Neuronal stem cell (in vitro differentiated cells): ENCODE data around the gene MIF4GD.
A peak's percentile ranks its signal among the peaks of the same experiment; 100 is the strongest.
"Not testable (repeated sequence)": the region's sequence is repeated elsewhere in the genome, so short reads cannot be mapped to it uniquely, and the experiment has no call there.

Experiments used
- DNase-seq: peaks from one replicate; pipeline ENCODE4 v3.0.0-alpha.2; 2013; ENCODE audit warnings: low spot score
- H2AFZ ChIP-seq: one replicate; pipeline ENCODE4 v1.6.1; 2013; ENCODE audit warnings: mild to moderate bottlenecking, low read length, inconsistent platforms
- H2AK5ac ChIP-seq: 2 replicates; pipeline ENCODE4 v1.6.1; 2013; ENCODE audit warnings: low read depth, mild to moderate bottlenecking, inconsistent platforms, low read length, moderate library complexity, mixed read lengths
- H2BK120ac ChIP-seq: 2 replicates; pipeline ENCODE4 v1.6.1; 2013; ENCODE audit warnings: low read depth, mild to moderate bottlenecking, inconsistent platforms, low read length, moderate library complexity, mixed read lengths
- H2BK12ac ChIP-seq: one replicate; pipeline ENCODE4 v1.6.1; 2013; ENCODE audit warnings: low read length, inconsistent platforms
- H2BK15ac ChIP-seq: 2 replicates; pipeline ENCODE4 v1.6.1; 2013; ENCODE audit warnings: mild to moderate bottlenecking, low read length, inconsistent platforms, mixed read lengths
- H2BK5ac ChIP-seq: one replicate; pipeline ENCODE4 v1.6.1; 2013; ENCODE audit warnings: inconsistent platforms, mild to moderate bottlenecking, low read length, moderate library complexity
- H3K14ac ChIP-seq: one replicate; pipeline ENCODE4 v1.6.1; 2013; ENCODE audit warnings: low read length, inconsistent platforms
- H3K18ac ChIP-seq: 2 replicates; pipeline ENCODE4 v1.6.1; 2013; ENCODE audit warnings: low read length, inconsistent platforms
- H3K23ac ChIP-seq: 2 replicates; pipeline ENCODE4 v1.6.1; 2013; ENCODE audit warnings: low read depth, mild to moderate bottlenecking, mixed read lengths, low read length, inconsistent platforms; ENCODE audit not compliant: poor library complexity
- H3K27ac ChIP-seq: replicated peaks from 3 replicates; pipeline ENCODE4 v1.5.1; 2013; ENCODE audit warnings: low read length, inconsistent platforms
- H3K27me3 ChIP-seq, 3 experiments: 2 replicates each; pipeline ENCODE4 v1.6.1; 2013; ENCODE audit warnings: low read length in 3 of 3, mild to moderate bottlenecking in 2 of 3, inconsistent platforms in 1 of 3, low read depth in 1 of 3, mixed read lengths in 1 of 3, moderate library complexity in 1 of 3; ENCODE audit not compliant: control insufficient read depth in 3 of 3, insufficient read depth in 3 of 3
- H3K36me3 ChIP-seq, 2 donors: replicated peaks in 1 of 2; 2 replicates each; pipeline ENCODE4 v1.6.1; 2013; ENCODE audit warnings: low read length in 2 of 2; ENCODE audit not compliant: control insufficient read depth in 2 of 2, insufficient read depth in 2 of 2
- H3K4ac ChIP-seq: 2 replicates; pipeline ENCODE4 v1.6.1; 2013; ENCODE audit warnings: inconsistent platforms, mild to moderate bottlenecking, low read length, moderate library complexity
- H3K4me1 ChIP-seq, 2 donors: 1 replicate in 1 of 2; 2 replicates in 1 of 2; pipeline ENCODE4 v1.6.1; 2013; ENCODE audit warnings: low read length in 2 of 2, low read depth in 1 of 2; ENCODE audit not compliant: control insufficient read depth in 2 of 2, insufficient read depth in 1 of 2
- H3K4me2 ChIP-seq: one replicate; pipeline ENCODE4 v1.6.1; 2013; ENCODE audit warnings: mild to moderate bottlenecking, low read length, inconsistent platforms; ENCODE audit not compliant: insufficient read depth, poor library complexity, severe bottlenecking
- H3K4me3 ChIP-seq, 2 donors: 2 replicates each; pipeline ENCODE4 v1.5.1; 2013; ENCODE audit warnings: low read length in 2 of 2, mild to moderate bottlenecking in 2 of 2, inconsistent platforms in 1 of 2, moderate library complexity in 1 of 2
- H3K79me1 ChIP-seq: one replicate; pipeline ENCODE4 v1.6.1; 2013; ENCODE audit warnings: low read depth, mild to moderate bottlenecking, inconsistent platforms, low read length, moderate library complexity
- H3K9ac ChIP-seq: one replicate; pipeline ENCODE4 v1.6.1; 2013; ENCODE audit warnings: mild to moderate bottlenecking, low read depth, low read length, inconsistent platforms; ENCODE audit not compliant: poor library complexity
- H3K9me3 ChIP-seq, 2 donors: replicated peaks in 1 of 2; 2 replicates each; pipeline versions ENCODE3 to v1.6.1; 2013; ENCODE audit warnings: low read length in 2 of 2, mild to moderate bottlenecking in 2 of 2, inconsistent platforms in 1 of 2, low read depth in 1 of 2, mixed read lengths in 1 of 2, moderate library complexity in 1 of 2; ENCODE audit not compliant: control insufficient read depth in 2 of 2, insufficient read depth in 1 of 2
- H4K8ac ChIP-seq: one replicate; pipeline ENCODE4 v1.6.1; 2013; ENCODE audit warnings: low read depth, mild to moderate bottlenecking, inconsistent platforms, low read length, moderate library complexity
- H4K91ac ChIP-seq: one replicate; pipeline ENCODE4 v1.6.1; 2013; ENCODE audit warnings: low read length, low read depth, mild to moderate bottlenecking, inconsistent platforms; ENCODE audit not compliant: poor library complexity
- WGBS, 2 donors: extraction: QIAGEN DNeasy Blood & Tissue Kit; methylation state at CpG; one replicate each; pipeline ENCODE4 v1.1.7; 2013; ENCODE audit warnings: missing lambda C conversion rate in 2 of 2, mixed read lengths in 1 of 2; ENCODE audit not compliant: insufficient read length in 2 of 2, insufficient replicate concordance in 1 of 2; ENCODE audit errors: extremely low coverage in 2 of 2; 5-methylcytosine and 5-hydroxymethylcytosine counted together

The MIF4GD gene

DNA sequence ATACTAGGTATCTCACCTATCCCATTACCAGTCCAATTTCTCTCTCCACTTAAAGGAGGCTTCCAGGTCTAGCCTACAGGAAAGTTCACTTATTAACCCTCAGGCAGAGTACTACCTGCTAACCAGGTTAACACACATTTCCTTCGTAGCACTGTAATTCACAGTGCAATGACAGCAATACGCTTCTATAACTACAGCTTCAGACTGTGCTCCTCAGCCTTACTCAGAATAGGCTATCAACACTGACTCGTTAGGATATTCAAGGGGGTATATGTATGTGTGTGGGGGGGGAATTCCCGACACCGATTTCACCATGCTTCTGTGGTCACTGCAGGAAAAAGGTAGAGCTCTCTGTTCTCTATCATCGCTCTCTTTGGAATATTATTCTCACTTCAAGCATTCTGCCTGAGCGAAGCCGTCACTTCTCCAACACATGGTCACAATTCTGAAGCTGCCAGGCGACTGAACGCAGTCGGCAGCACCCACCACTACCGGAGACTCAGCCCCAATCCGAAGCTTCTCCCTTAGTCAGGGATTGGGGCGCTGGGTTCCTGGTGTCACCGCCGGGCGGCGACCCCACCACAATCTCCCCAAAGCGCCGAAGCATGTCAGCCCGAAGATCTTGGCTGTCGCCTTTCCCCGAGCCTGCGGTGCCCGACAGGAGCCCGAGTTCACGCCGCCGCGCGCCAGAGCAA, 10.2 kb downstream of the MIF4GD start:
- H3K23ac ChIP-seq = peak overlapping the region; percentile 98
- H3K14ac ChIP-seq = peak overlapping the region; percentile 63
- H4K91ac ChIP-seq = no peak overlapping the region
- H2BK12ac ChIP-seq = no peak overlapping the region
- peaks cover 18% of the 10 kb centered on the region for H3K79me1 ChIP-seq
- H2BK15ac ChIP-seq = peak overlapping the region; percentile 40
- no peaks in the 10 kb centered on the region for H3K9me3 ChIP-seq
- peak overlapping the region; percentile 68 for H2BK120ac ChIP-seq
- H2AK5ac ChIP-seq = peak overlapping the region; percentile 64
- peak overlapping the region; percentile 95 for H2BK5ac ChIP-seq
- peak overlapping the region; percentile 94 for H2AFZ ChIP-seq
- H3K4me1 ChIP-seq = peaks cover 7 to 12% of the 10 kb centered on the region in 2 donors
- no peaks in the 10 kb centered on the region for H3K27me3 ChIP-seq
- H4K8ac ChIP-seq = peak overlapping the region; percentile 97
- no peak overlapping the region for H3K27ac ChIP-seq
- H3K9ac ChIP-seq = peak overlapping the region; percentile 100
- WGBS, 2 donors = no CpG with 5 or more reads among the region's 31 CpGs
- peak overlapping the region; percentile 96 for H3K4me2 ChIP-seq
- H3K36me3 ChIP-seq = peaks cover 16 to 33% of the 10 kb centered on the region in 2 donors
- peak overlapping the region; percentile 95 to 97 for H3K4me3 ChIP-seq
- H3K18ac ChIP-seq = peak overlapping the region; percentile 97
- peak overlapping the region; percentile 85 for H3K4ac ChIP-seq
- no peak for DNase-seq

DNA sequence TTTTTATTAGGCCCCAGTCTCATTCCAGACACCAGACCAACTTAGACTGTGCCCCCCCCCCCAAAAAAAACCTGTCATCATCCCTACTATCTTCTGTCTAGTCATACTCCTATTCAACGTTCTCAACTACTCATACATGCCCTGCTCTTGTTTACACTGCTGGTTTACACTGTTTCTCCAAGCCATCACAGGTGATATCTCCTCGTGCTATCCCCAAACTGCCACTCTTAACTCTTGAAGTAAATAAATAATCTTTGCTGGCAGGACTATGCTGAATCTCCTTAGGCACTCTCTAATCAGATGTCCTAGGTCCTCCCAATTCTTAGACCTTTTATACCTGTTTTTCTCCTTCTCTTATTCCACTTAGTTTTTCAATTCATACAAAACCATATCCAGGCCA, 13.8 kb downstream of the MIF4GD start:
- H3K23ac ChIP-seq, H3K36me3 ChIP-seq, H4K91ac ChIP-seq, H3K9me3 ChIP-seq, H2BK5ac ChIP-seq, DNase-seq, H3K27ac ChIP-seq, H3K18ac ChIP-seq, H2BK15ac ChIP-seq, H3K4me1 ChIP-seq, H2BK120ac ChIP-seq, H2BK12ac ChIP-seq, H3K4ac ChIP-seq, H3K4me2 ChIP-seq, H3K4me3 ChIP-seq, H2AK5ac ChIP-seq, H3K14ac ChIP-seq, H3K9ac ChIP-seq, H4K8ac ChIP-seq, H2AFZ ChIP-seq, H3K27me3 ChIP-seq: not testable (repeated sequence)
- no CpG with 5 or more reads among the region's 2 CpGs for WGBS, 2 donors
- H3K79me1 ChIP-seq = peaks cover 16% of the 10 kb centered on the region

DNA sequence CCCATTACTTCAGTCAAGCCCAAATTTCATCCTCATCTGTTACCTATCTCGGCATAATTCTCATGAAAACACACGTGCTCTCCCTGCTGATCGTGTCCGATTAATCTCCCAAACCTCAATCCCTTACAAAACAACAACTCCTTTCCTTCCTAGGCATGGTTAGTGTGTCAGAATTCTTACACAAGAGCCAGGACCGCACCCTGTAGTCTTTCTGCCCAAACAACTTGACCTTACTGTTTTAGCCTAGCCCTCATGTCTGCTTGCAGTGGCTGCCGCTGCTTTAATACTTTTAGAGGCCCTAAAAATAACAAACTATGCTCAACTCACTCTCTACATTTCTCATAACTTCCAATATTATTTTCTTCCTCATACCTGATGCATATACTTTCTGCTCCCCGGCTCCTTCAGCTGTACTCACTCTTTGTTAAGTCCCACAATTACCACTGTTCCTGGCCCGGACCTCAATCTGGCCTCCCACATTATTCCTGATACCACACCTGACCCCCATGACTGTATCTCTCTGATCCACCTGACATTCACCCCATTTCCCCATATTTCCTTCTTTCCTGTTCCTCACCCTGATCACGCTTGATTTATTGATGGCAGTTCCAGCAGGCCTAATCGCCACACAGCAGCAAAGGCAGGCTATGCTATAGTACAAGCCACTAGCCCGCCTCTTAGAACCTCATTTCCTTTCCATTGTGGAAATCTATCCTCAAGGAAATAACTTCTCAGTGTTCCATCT, 14.9 kb downstream of the MIF4GD start:
- H3K4me1 ChIP-seq, H4K91ac ChIP-seq, H3K4ac ChIP-seq, H2BK5ac ChIP-seq, H3K4me3 ChIP-seq, H2BK12ac ChIP-seq, H2AFZ ChIP-seq, H4K8ac ChIP-seq, H2BK15ac ChIP-seq, H3K36me3 ChIP-seq, H3K18ac ChIP-seq, H3K14ac ChIP-seq, H3K9ac ChIP-seq, H3K23ac ChIP-seq, DNase-seq, H3K9me3 ChIP-seq, H3K27ac ChIP-seq, H3K4me2 ChIP-seq, H2BK120ac ChIP-seq, H3K27me3 ChIP-seq, H2AK5ac ChIP-seq: not testable (repeated sequence)
- peaks cover 13% of the 10 kb centered on the region for H3K79me1 ChIP-seq
- no CpG with 5 or more reads among the region's 11 CpGs for WGBS, 2 donors

DNA sequence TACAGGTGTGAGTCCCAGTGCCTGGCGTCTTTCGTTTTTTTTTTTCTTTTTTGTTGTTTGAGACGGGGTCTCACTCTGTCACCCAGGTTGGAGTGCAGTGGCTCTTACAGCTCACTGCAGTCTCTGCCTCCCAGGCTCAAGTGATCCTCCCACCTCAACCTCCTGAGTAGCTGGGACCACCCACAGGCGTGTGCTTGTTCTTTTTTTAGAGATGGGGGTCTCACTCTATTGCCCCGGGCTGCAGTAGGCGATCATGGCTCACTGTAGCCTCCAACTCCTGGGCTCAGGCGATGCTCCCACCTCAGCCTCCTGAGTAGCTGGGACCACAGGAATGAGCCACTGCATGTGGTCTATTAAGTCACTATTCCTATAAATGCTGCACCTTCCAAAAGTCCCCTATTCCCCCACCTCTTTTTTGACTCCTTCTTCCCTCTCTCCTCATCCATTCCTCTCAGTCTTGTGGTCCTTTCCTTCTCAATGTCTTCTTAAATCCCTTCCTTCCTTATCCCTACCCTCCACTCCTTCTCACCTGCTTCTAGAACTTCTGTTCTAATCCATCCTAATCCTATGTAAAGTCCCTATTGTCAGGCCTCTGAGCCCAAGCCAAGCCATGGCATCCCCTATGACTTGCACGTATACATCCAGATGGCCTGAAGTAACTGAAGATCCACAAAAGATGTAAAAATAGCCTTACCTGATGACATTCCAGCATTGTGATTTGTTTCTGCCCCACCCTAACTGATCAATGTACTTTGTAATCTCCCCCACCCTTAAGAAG, 18.8 kb downstream of the MIF4GD start:
- H2AFZ ChIP-seq = no peak overlapping the region
- no peak overlapping the region for H3K18ac ChIP-seq
- H3K9me3 ChIP-seq = no peaks in the 10 kb centered on the region
- H3K27ac ChIP-seq = no peak overlapping the region
- H2BK15ac ChIP-seq = no peak overlapping the region
- H4K8ac ChIP-seq = no peak overlapping the region
- H2BK120ac ChIP-seq = no peak overlapping the region
- no peak for DNase-seq
- H4K91ac ChIP-seq = no peak overlapping the region
- no peak overlapping the region for H3K4ac ChIP-seq
- H3K79me1 ChIP-seq = peaks cover 2% of the 10 kb centered on the region
- WGBS, 2 donors = no CpG with 5 or more reads among the region's 8 CpGs
- no peak overlapping the region for H2BK5ac ChIP-seq
- H3K14ac ChIP-seq = no peak overlapping the region
- H3K9ac ChIP-seq = no peak overlapping the region
- H3K4me3 ChIP-seq = no peak overlapping the region
- no peaks in the 10 kb centered on the region for H3K36me3 ChIP-seq
- no peak overlapping the region for H3K4me2 ChIP-seq
- H2AK5ac ChIP-seq = no peak overlapping the region
- no peaks in the 10 kb centered on the region for H3K4me1 ChIP-seq
- H3K23ac ChIP-seq = no peak overlapping the region
- no peak overlapping the region for H2BK12ac ChIP-seq
- no peaks in the 10 kb centered on the region for H3K27me3 ChIP-seq
